Ovary (tissue), 10 donors: Measurements from ENCODE around the gene POLR3C. TPM values are rescaled to one million over a fixed set of nuclear protein-coding genes. Genes with fewer than 3 reads are reported as not detected.

ENCODE experiments used
- DNase-seq, 5 donors: peaks; one replicate each; pipeline ENCODE4 v3.0.0-alpha.2; 2019 to 2020
- H3K27ac ChIP-seq, 2 donors: fragments of 200-600 bp; one replicate each; pipeline versions ENCODE4 v1.5.1 to v1.8.0; 2019 to 2022
- H3K27me3 ChIP-seq: fragments of 200-600 bp; one replicate; pipeline ENCODE4 v1.8.0; 2022
- H3K36me3 ChIP-seq: fragments of 200-600 bp; sonication (generic); one replicate; pipeline ENCODE4 v1.5.1; 2019
- H3K4me1 ChIP-seq: one replicate; pipeline ENCODE4 v1.8.1; 2013; ENCODE audit warnings: mild to moderate bottlenecking, moderate library complexity; ENCODE audit not compliant: insufficient read depth
- H3K4me3 ChIP-seq: fragments of 200-600 bp; sonication (generic); one replicate; pipeline ENCODE4 v1.5.1; 2017
- H3K9me3 ChIP-seq, 2 donors: fragments of 200-600 bp in 1 of 2; sonication (generic) in 1 of 2; one replicate each; pipeline versions ENCODE4 v1.5.1 to v1.8.1; 2013 to 2019; ENCODE audit warnings: mild to moderate bottlenecking in 1 of 2, moderate library complexity in 1 of 2
- EP300 ChIP-seq: sonication (generic); formaldehyde crosslinking; IDR thresholded peaks from one replicate; pipeline ENCODE4 v1.6.1; 2017; ENCODE audit warnings: antibody characterized with exemption
- POLR2A ChIP-seq: fragments of 450-650 bp; IDR thresholded peaks from one replicate; pipeline ENCODE4 v1.6.1; 2017; ENCODE audit warnings: antibody characterized with exemption, mild to moderate bottlenecking, moderate library complexity
- WGBS, 3 donors: extraction: QIAGEN DNeasy Blood & Tissue Kit in 1 of 3; methylation state at CpG; one replicate each; pipeline versions ENCODE4 v1.1.5 to v1.1.7; 2013 to 2017; 5-methylcytosine and 5-hydroxymethylcytosine counted together
- intact Hi-C, 4 donors: fragments of 100-400 bp; cut with DNase I; formaldehyde crosslinking; loops; one replicate each; pipeline versions ENCODE4 v1.11.0 to v1.15.1; 2022 to 2023
- long read RNA-seq, 3 donors: library from polyadenylated mRNA in 2 of 3; unstranded in 2 of 3; transcript quantifications; one replicate each; pipeline ENCODE4 v2.0.0 and lab custom pipeline, GENCODE V29; 2021 to 2026
- polyA plus RNA-seq, 2 donors: library from polyadenylated mRNA; stranded (reverse); fragments of 200-250 nt in 1 of 2; fragments of 350-450 nt in 1 of 2; fragmentation: Illumina TruSeq in 1 of 2; extraction: RNeasy Lipid Tissue Mini Kit (QIAGEN cat#74804) in 1 of 2; gene quantifications; one replicate each; pipeline ENCODE4 v1.2.3, GENCODE V29; 2013 to 2014
- total RNA-seq, 7 donors: library from RNA; depleted of rRNA in 2 of 7; stranded (reverse); fragments of >200 nt in 2 of 7; fragmentation: NEBNext Ultra II Directional in 3 of 7; extraction: Animal tissue kit (Norgen Biotek cat#: 25700) in 3 of 7; gene quantifications; one replicate each; pipeline versions ENCODE4 v1.1.0 to v1.2.4, GENCODE V29; 2016 to 2023
- TF ChIP-seq, protein P1 (sequence below), 3 donors: fragments of 450-650 bp in 2 of 3; fragments of 200-600 bp in 1 of 3; IDR thresholded peaks; one replicate each; pipeline versions ENCODE4 v1.5.1 to v1.8.0; 2016 to 2022; ENCODE audit warnings: antibody characterized with exemption in 3 of 3, mild to moderate bottlenecking in 1 of 3
- donor health status: DM: no; HTN: no; CAD: no; lungs with moderate emphysema.
- donor health status: DM: no; HTN: no; CAD: no.
- donor health status: Bipolar disorder and iron deficiency.
- donor health status: DM: yes; HTN: yes; CAD: no.
- donor health status: DM: no; HTN: no; CAD: no.
- donor health status: DM: yes; HTN: yes; CAD: no.

POLR3C gene, protein sequence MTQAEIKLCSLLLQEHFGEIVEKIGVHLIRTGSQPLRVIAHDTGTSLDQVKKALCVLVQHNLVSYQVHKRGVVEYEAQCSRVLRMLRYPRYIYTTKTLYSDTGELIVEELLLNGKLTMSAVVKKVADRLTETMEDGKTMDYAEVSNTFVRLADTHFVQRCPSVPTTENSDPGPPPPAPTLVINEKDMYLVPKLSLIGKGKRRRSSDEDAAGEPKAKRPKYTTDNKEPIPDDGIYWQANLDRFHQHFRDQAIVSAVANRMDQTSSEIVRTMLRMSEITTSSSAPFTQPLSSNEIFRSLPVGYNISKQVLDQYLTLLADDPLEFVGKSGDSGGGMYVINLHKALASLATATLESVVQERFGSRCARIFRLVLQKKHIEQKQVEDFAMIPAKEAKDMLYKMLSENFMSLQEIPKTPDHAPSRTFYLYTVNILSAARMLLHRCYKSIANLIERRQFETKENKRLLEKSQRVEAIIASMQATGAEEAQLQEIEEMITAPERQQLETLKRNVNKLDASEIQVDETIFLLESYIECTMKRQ
- total RNA-seq (10 to 100 TPM; 25.8 to 32.5 (median 27.0) TPM), polyA plus RNA-seq (10 to 100 TPM; 21.1 to 41.9 TPM)
- long read RNA-seq, donor 1, transcript POLR3C-201 (15 exons, 1,851 nt) = major isoform, 139 of 203 reads
- long read RNA-seq, donor 1, partial matches to known transcripts = 21 of 203 reads
- long read RNA-seq, donor 1, other reads (novel, unspliced or antisense) = 42 of 203 reads
- long read RNA-seq, donor 2, transcript POLR3C-201 (15 exons, 1,851 nt) = major isoform, 13 of 32 reads
- long read RNA-seq, donor 2, partial matches to known transcripts = 18 of 32 reads
- long read RNA-seq, donor 2, other reads (novel, unspliced or antisense) = 0 of 32 reads
- long read RNA-seq, donor 3, transcript POLR3C-201 (15 exons, 1,851 nt) = major isoform, 33 of 45 reads
- long read RNA-seq, donor 3, partial matches to known transcripts = 3 of 45 reads
- long read RNA-seq, donor 3, other reads (novel, unspliced or antisense) = 9 of 45 reads

DNA sequence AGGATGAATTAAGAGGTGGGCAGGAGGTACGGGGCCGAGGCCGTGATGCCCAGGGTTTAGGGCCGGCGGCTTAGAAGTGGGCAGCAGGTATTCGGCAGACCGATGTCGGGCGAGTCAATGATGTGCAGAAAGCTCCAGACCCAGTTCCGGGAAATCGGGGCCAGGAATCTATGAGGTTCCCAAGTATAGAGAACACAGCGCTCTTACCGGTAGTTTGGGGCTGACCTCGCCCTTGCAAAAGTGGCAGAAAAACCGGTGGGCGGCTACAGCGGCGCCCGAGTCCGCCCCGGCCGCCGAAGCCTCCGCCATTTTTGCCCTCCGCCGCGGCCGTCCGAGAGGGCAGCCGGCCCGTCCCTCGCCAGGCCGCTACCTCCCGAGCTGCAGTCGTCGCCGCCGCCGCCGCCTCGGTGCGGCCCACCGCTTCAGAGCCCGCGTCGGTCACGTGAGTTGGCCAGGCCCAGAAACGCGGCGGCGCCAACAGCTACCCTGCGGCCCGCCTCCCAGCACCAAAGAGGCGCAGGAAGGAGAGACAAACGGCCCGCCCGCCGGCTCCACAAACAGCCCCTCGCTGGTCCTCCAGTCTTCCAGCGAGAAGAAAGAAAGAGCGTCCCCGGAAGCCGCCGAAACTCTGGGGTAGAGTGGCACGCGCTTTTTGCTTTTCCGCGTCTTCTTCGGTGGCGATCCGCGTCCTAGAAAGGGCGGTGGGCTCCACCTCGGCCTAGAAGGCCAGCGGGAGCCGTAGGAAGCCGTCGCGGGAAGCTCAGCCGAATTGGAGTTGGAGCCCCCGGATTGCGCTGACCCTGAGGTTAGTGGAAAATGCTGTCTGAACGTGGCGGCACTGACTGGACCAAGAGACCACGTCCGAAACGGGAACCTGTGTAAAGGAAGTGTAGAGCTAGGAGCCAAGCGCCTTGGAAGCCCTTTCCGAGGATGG, at the start of gene POLR3C, which contains the start of gene RNF115:
POLR3C (plus strand) TSS at position 636 of the 934 bp plus-strand sequence. CDS start 1,577 bp downstream, outside the sequence.
RNF115 (minus strand) TSS at position 531 of the 934 bp plus-strand sequence; CDS start at position 309, 222 bp downstream.
- H3K4me3 ChIP-seq = peak within 1 kb of the TSS; percentile 93
- H3K27ac ChIP-seq = peak within 1 kb of the TSS; percentile 81 to 87
- H3K4me1 ChIP-seq = peaks cover 3% of the 10 kb centered on the region
- WGBS, 3 donors = 0 to 1% (median 0%) methylated on average over 52 to 89 of the region's 89 CpGs
- intact Hi-C loops = no loop called here
- H3K9me3 ChIP-seq = no peaks in the 10 kb centered on the region
- no peaks in the 10 kb centered on the region for H3K27me3 ChIP-seq
- TF ChIP-seq EP300 (no peak), POLR2A (peak; percentile 79)
- peak; percentile 88 to 92 (median 89) for DNase-seq
- no peaks in the 10 kb centered on the region for H3K36me3 ChIP-seq

DNA sequence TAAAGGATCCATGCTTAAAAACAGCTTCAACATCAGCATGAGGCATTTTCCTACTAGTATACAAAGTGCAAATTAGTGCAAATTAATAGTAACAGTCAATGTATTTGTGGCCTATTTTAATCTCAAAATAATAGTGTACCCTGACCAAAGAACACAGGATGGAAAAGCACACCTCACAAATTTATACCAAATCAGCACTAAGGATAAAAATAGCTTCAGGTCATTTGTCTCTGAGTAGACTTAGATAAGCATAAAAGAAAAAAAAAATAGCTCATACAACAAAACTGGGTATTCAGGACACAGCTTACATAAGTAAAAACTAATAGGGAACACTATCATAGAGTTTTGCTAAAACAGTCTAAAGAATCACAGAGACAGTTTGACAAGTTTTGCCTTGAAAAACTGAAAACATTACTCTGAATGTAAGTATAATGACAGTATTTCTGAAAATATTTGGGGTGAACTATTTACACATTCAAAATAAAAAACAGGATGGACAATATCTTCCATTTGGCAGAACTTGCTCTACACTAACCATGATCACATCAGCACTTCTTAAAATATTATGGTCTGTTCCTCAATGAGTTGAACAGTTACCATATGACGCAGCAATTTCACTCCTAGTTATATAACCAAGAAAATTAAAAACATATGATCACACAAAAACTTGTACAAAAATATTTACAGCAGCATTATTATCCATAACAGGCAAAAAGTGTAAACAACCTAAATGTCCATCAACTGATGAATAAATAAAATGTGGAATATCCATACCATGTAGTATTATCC, 46.4 kb upstream of the POLR3C start:
- H3K4me3 ChIP-seq = no peak overlapping the region
- DNase-seq = no peak
- 28 to 61% (median 58%) methylated on average over 1 of the region's 1 CpG for WGBS, 3 donors
- TF ChIP-seq, protein P1, sequence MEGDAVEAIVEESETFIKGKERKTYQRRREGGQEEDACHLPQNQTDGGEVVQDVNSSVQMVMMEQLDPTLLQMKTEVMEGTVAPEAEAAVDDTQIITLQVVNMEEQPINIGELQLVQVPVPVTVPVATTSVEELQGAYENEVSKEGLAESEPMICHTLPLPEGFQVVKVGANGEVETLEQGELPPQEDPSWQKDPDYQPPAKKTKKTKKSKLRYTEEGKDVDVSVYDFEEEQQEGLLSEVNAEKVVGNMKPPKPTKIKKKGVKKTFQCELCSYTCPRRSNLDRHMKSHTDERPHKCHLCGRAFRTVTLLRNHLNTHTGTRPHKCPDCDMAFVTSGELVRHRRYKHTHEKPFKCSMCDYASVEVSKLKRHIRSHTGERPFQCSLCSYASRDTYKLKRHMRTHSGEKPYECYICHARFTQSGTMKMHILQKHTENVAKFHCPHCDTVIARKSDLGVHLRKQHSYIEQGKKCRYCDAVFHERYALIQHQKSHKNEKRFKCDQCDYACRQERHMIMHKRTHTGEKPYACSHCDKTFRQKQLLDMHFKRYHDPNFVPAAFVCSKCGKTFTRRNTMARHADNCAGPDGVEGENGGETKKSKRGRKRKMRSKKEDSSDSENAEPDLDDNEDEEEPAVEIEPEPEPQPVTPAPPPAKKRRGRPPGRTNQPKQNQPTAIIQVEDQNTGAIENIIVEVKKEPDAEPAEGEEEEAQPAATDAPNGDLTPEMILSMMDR (IDR thresholded peaks at IDR 0.05) = no peak
- TF ChIP-seq EP300 (no peak), POLR2A (no peak)
- no peaks in the 10 kb centered on the region for H3K27me3 ChIP-seq
- peak overlapping the region in 1 of 2 donors; percentile 40 for H3K27ac ChIP-seq
- intact Hi-C loops = no loop called here
- H3K36me3 ChIP-seq = no peaks in the 10 kb centered on the region
- H3K9me3 ChIP-seq = no peaks in the 10 kb centered on the region
- peaks cover 2% of the 10 kb centered on the region for H3K4me1 ChIP-seq

DNA sequence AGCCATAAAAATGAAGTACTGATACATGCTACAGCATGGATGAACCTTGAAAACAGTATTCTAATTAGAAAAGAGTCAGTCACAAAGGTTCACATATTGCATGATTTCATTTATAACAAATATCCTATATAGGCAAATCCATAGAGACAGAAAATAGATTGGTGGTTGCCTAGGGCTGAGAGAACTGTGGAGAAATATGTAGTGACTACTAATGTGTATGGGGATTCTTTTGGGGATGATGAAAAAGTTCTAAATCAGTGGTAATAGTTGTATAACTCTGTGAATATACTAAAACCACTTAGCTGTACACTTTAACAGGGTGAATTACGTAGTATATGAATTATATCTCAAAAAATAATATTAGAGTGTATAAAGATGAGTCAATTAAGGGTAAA, 45.9 kb upstream of the POLR3C start:
- TF ChIP-seq, protein P1 (IDR thresholded peaks at IDR 0.05) = no peak
- no peak for TF ChIP-seq EP300
- no peak for TF ChIP-seq POLR2A
- H3K9me3 ChIP-seq = no peaks in the 10 kb centered on the region
- no peaks in the 10 kb centered on the region for H3K36me3 ChIP-seq
- no peaks in the 10 kb centered on the region for H3K27me3 ChIP-seq
- no peak overlapping the region for H3K4me3 ChIP-seq
- no peak for DNase-seq
- intact Hi-C loops = no loop called here
- H3K27ac ChIP-seq = peak overlapping the region in 1 of 2 donors; percentile 40
- peaks cover 2% of the 10 kb centered on the region for H3K4me1 ChIP-seq
- WGBS, 3 donors = 93 to 98% (median 94%) methylated on average over 1 of the region's 1 CpG
